DND-41 (cell line): ENCODE data around the gene FAM216A.

Experiments
- CTCF ChIP-seq: IDR thresholded peaks from 2 replicates; pipeline ENCODE4 v1.5.1; 2012; ENCODE audit warnings: borderline replicate concordance, low read length, moderate library complexity, mild to moderate bottlenecking; ENCODE audit not compliant: poor library complexity, severe bottlenecking; ENCODE audit errors: extremely low read depth
- EZH2 ChIP-seq: IDR thresholded peaks from 3 replicates; pipeline ENCODE4 v1.6.1; 2012; ENCODE audit warnings: borderline replicate concordance, low read depth, mild to moderate bottlenecking, moderate library complexity, low read length, inconsistent platforms; ENCODE audit not compliant: severe bottlenecking

- TF ChIP-seq CTCF, result no peak
- no peak for TF ChIP-seq EZH2
Observed at GRCh38 chr12:110534811-110535210, 66.2 kb downstream of the FAM216A start.
